8988T (cell line): ENCODE data around the gene SLC35F4.
"Not testable (repeated sequence)": the region's sequence is repeated elsewhere in the genome, so short reads cannot be mapped to it uniquely, and the experiment has no call there.

Experiments
- DNase-seq: peaks from one replicate; pipeline ENCODE4 v3.0.0; 2011

Gene SLC35F4

DNA sequence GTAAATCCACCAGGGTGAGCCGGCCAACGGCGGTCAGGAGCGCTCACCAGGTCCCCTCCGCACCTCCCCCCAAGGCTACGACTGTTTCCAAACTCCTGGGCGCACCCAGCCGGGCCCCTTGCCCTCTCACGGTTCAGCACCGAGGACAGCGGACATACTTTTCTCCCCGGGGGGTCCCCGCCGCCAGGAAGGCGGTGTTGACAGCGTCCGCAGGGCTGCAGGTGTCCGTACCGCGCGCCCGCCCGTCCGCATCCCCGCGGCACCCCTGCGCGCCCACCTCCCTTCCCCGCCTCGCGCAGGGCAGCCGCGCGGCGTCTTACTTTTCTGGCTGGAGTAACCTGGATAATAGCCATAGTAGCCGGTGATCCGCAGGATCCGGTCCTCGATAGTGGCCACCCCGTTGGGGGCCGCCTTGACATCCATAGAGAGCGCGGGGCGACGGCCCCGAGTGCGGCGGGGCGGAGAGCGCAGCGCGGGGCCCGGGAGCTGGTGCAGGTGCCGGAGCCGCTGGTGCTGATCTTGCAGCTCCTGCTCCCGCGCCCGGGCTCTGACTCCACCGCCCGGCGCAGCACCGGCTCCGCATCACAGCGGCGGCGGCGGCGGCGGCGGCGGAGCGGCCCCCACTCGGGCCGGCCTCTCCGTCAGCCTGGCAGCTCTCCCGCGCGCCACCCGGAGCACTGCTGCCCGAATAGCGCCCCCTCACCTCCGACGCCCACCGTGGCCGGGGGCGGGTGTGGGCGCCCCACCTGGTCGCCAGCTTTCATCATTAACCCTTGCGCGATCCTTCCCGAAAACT, at the start of gene SLC35F4:
TSS of gene SLC35F4 (minus strand) at position 690 of the 796 bp plus-strand sequence.
- DNase-seq = no peak

DNA sequence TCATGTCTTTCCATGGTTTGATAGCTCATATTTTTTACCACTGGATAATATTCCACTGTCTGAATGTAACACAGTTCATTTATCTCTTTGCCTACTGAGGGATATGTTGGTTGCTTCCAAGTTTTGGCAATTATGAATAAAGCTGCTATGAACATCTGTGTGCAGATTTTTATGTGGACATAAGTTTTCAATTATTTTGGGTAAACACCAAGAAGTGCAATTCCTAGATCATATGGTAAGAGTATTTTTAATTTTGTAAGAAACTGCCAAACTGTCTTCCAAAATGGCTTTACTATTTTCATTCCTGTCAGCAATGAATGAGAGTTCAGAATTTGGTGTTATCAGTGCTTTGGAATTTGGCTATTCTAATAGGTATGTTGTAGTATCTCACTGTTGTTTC, 43.7 kb upstream of the SLC35F4 start:
- DNase-seq = no peak

DNA sequence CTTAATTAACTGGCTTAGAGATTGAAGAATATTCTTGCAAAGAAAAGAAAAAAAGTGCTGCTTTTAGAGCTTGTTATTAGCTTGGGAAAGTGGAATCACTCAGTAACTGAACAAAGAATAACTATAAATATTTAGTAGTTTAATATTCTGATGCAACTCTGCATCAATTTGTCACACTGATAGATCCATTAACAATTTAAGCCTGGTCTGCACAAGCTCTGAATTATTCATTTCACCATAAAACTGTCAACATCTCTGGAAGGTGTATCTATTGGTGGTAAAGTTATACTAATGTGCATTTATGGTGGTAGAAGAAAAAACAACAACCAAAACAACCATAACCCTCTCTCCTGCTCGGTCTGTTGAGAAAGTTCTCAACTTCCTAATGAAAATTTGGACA, 38.1 kb upstream of the SLC35F4 start:
- DNase-seq = no peak

DNA sequence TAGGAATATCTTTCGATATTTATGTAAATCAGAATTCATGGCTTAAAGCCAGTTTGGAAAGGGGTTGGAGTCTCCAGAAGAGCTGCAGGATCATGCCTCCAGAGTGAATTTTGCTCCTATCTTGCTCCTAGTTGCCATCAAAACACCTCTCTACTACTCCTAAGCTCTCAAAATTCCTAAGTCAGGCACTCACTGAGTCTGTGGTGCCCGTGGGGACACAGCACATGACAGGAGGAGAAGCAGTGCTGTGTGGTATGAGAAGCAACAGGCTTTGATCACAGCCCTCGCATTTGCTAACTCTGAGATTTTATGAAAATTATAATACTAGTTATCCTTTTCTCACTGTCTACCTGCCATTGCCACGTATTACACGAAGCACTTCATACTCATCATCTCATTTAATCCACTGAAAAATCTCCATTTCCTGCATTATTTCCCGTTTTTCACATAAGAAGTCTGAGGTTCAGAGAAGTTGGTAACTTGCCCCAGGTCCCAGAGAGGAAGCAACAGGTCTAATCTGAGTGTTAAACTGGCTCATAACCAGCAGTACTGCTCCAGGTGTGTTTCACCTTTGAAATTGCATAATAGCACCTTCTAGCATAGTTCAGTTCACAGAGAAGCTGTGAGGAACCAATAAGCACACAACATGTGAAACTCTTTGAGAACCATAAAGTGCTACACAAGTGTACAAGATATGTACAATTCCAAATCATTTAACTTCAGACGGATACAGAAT, 33.1 kb upstream of the SLC35F4 start:
- no peak for DNase-seq

DNA sequence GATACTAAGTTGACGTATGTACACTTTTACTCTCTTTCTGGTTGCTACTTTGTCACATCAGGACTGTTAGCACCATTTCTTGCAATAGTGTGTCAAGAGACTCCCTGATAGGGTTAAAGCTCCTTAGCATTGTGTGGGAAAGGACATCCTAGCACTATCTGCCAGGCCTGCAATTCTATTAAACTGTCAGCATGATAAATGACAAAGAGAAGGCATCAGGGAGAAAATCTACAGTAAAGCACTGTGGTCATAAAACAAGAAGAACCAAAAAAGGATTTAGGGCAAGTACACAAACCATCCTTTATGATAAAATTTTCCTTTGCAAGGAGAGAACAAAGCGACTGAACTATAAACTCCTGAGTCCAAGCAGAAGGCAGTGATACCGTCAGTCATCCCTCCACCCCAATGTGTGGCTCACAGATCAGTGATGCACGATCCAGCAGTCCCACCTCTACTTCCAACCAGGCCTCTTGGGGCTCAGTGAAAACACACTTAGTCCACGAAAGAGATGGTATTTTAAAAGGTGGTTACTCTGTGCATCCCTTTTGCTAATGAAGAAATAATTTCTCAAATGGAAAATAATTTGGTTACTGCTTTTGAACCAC, 31.4 kb upstream of the SLC35F4 start:
- no peak for DNase-seq

DNA sequence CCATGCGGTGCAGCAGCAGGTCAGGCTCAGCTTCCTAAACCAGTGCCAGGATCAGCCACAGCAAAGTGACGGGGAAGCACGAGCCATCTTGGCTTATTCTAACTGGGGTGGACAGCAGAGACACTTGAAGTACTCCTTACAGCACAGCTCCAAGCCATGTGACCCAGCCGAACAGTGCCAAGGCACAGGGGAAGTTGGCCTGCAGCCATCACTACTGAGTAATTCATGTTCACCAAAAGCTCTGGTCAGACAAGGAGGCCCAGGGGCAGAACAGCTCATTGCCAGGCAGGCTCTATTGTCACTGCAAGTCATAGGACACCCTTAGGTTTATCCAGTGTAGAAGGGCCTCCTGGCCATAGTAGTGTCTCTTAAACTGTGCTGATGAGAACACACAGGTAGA, 23.4 kb upstream of the SLC35F4 start:
- DNase-seq = no peak

DNA sequence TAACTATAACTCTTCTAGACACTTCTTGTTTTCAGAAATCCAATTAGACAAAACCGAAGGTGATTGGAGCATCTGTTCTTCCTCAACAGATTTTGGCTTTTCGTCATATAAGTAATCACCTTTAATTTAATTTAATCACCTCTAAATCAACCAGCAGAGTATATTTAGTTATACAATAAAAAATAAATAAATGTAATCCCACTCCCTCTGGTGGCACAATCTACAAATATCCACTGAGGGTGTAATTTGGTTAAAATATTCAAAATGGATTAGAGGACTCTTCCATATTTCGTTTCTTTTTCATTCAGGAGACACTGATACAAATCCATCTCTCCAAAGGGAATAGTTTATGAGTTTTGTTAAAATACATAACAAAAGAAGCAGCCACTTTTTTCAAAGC, 18.3 kb upstream of the SLC35F4 start:
- DNase-seq = no peak

DNA sequence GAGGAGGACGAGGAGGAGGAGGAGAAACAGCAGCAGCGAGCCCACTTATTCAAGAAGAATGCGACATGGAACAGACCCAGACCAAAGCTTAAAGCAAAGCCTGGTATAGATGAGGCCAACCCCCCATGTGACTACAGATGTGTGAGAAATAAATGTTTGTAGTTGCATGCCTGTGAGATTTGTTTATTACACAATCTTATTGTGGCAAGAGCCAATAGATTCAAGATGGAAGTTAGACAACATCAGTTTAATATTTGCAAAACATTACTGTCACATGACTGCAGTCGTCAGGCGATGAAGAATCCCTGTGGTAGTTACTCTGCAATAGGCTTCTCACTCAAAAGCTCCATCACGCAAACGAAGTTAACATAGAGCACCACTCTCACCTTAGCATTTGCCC, 17.2 kb upstream of the SLC35F4 start:
- no peak for DNase-seq

DNA sequence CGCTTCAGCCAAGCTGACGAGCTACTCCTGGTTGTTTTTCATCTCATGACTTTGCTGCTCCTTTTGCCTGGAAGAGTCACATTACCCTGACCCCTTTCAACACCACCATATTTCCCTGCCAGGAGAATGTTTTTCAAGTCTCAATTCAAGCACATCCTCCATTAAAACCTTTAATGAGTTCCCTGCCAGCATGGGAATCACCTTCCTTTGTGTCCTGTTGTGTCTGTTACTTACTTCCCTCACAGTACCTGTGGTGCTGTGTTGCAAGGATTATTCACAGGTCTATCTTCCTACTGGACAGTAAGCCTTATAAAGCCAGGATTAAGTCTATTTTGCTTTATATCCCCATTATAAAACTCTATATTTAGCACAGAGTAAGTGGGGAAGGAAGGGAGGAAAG, 13.6 kb upstream of the SLC35F4 start:
- DNase-seq = no peak

DNA sequence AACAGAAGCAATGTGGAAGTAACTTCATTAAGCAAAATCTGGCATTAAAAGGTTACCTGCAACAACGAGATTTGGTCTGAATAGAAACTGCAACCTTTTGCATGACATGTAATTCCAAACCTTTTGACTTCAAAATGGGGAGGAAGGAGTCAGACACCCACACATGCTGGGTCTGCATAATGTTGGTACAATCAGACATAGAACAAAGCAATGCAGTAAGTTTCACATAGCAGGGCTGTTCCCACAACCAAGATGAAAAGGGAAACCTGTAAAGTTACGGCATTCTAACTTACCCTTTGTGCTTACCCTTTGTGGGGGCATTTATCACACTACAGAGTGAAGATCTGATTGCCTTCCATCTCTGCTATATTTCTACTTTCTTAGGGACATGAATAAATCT, 10.1 kb upstream of the SLC35F4 start:
- no peak for DNase-seq

DNA sequence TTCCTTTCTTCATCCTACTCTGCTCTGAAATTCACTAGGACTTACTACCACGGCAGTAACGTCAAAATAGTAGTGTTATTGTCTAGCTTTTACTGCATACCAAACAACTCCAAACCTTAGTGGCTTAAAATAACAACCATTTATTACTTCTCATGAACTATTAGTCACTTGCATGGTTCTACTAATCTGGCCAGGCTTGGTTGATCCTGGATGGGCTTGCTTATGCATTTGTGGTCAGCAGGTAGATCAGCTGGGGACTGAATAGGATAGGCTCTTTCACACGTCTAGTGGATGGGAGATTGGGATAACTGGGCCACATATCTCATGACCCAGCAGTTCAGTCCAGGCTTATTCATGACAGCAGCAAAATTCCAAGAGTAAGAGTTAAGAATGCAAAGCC, 9.4 kb upstream of the SLC35F4 start:
- no peak for DNase-seq

DNA sequence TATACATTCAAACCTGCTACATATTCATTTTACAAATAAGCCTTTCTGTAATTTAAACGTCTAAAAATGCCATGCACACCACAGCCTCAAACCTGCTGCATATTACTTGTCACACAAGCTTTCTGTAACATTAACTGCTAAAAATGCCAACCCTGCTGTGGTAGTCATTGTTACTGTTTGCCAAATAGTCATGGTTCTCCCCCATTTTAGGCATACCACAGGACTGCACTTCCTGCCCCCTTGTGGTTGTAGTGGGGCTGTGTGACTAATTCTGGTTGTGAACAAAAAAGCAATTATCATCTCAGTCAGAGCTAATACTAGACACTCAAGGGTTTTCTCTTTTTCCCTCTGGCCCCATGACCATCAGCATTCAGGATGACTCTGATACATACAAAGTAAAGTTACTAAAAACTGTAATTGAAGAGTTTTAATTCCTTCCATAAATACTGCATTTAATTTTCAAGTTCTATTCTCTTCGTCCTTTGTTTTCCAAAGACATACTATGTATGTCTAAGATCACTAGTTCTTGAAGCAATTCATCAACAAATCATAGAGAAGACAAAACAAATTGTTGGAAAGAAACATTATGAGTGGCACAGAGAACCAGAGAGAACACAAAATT, 5.7 kb upstream of the SLC35F4 start:
- no peak for DNase-seq

DNA sequence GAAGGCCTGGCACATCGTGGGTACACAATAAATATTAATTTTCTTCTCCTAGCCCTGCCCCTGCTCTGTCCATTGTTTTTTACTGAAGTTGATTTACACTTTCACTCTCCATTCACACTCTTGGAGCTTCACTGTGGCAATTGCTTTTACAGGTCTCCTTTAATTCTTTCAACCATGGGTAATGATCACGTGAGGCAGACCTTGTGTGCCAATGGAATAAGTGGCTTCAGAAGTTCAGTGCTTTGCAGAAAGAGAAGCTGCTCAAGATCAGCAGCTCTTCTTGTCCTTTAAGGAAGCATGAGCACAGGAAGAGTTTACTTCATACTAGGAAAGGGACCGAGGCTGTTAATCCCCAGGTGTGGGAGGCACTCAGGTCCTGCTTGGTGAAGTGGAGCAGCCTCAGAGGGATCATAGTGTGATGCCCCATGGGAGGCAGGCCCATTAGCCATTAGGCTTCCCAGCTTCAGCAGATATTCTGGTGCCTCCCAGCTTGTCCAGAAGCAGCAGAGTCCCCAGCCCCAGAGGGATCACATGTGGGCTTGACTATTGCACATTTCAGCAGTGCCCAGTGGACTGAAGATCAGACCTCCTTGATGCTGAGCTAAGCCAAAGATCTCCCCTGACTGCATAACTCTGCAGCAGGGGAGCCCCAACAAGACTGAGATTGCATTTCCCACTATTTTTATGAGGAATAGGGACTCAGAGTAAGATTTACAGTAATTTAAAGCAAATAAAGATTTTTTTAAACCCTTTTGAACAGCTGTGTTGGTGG, 5.0 kb upstream of the SLC35F4 start:
- no peak for DNase-seq

DNA sequence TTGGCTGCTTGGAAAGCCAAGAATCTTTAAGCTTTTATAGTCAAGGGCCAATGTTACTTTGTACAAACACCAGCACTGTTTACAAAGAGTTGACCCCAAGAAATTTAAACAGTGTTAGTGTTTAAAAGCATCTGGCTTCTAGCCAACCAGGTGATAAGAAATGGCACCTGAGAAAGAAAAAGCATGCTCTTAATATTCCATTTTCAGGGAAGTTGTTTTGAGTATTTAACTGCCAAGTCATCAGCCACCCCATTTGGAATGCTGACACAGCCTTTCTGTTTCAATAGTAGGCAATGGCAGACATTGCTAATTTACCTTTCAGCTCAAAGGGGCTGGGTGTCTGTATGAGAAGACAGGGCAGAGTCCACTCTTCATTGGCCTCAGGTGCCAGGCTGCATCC, 3.7 kb upstream of the SLC35F4 start:
- DNase-seq = no peak

DNA sequence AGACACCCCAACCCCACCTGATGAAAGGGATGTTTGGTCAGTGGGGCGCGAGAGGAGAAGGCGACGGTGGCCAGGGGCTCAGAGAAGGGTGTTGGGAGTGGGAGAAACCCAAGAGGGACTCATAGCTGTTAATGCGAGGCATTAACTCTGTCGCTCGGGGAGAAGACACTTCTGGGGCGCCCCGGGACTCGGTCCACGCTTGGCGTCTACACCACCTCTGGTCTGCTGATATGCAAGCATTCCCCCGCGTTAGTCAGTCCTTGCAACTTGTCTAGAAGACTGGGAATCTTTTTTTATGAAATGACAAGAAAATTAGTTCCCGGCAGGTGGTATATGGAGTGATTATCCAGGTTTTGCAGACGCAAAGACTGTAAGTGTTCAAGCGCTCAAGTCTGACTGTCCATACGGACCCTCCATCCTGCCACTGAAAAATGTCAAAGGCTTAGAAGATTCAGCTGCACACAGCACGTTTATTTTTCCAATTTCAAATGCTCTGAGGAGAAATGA, 360 bp upstream of the SLC35F4 start:
- no peak for DNase-seq

DNA sequence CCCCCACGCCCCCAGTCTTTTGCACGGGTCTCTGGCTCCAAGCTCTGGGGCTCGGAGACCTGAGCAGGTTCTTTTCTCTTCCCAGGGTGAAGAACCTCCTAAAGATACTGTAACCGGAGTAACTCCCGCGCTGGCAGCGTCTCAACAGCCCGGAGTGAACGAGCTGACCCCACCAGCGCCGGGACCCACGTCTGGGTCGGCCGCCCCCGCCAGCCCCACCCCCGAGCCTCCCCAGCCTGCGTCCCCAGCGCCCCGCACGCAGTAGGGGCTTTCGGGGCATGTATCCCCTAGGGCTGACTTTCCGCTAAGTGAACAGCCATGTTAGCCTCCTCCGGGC, 858 bp downstream of the SLC35F4 start:
- DNase-seq = no peak

DNA sequence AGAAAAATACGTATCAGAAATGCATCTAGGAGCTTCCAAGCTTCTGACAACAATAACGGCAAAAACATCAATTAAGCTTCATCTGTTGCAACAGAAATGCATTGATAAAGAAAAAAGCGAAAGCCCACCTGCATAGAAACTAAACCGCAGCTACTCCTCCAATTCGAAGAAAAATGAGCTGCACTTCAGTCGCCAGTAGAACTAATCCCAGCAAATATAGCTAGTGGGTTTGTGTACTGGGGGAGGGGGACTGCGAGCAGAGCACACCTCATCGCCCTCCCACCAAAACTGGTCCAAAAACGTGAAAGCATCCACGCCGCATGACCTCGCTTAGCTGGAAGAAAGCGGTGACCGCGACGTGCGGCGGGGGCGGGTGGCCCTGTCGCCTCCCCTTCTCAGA, 1.2 kb downstream of the SLC35F4 start:
- DNase-seq = no peak

DNA sequence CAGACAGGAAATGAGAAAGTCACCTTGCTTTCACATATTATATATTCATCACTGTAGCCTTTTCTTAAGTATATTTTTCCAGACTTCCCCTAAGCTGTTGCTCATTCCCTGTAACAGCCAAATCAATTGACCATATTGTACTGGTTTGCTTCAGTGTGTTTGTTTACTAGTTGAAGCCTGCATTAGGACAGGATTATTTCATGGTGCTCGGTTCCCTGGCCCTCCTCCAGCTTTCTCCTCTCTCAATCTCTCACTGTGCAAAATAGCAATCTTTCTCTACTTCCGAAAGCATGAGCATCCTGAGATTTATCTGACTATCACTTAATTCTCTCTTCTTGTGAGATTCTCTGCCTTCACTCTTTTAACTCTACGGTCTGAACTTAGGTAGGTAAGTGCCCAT, 2.4 kb downstream of the SLC35F4 start:
- no peak for DNase-seq

DNA sequence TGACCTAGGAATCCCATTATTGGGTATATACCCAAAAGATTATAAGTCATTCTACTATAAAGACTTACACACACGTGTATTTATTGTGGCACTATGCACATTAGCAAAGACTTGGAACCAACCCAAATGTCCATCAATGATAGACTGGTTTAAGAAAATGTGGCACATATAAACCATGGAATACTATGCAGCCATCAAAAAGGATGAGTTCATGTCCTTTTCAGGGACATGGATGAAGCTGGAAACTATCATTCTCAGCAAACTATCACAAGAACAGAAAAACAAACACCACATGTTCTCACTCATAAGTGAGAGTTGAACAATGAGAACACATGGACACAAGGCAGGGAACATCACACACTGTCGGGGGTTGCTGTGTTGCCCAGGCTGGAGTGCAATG, 10.2 kb downstream of the SLC35F4 start:
- not testable (repeated sequence) for DNase-seq

DNA sequence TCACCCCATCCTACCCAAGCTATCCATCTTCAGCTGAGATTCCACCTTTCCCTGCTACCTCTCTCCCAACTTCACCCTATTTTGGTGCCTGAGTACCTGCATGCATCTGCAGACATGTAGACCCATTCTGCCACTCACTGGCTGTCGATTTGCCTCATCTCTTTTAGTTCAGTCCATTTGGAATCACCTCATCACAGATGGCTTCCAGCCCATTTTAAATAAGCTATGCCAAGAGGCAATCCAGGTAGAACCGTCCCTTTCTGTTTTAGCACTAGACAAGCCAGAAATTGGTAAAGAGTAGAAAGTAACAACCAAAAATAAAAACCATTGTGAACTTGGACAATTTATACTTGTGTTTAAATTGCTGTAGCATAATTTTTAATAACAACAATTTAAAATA, 11.3 kb downstream of the SLC35F4 start:
- no peak for DNase-seq

DNA sequence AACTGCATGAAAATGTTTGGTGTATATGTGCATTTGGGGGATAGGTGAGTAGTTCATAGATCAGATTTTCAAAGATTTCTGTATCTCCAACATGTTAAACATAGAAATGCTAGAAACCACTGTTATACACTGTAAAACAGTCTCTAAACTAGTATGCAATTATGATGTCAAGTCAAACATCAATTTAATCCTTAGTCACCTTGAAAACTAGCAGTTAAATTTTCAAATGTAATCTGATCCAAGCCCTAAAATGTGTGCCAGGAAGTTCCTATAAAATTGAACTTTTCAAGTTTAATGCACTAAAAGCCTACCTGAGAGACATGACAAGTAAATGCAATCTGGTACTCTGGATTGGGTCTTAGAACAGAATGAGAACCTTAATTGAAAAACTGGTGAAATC, 14.5 kb downstream of the SLC35F4 start:
- DNase-seq = no peak

DNA sequence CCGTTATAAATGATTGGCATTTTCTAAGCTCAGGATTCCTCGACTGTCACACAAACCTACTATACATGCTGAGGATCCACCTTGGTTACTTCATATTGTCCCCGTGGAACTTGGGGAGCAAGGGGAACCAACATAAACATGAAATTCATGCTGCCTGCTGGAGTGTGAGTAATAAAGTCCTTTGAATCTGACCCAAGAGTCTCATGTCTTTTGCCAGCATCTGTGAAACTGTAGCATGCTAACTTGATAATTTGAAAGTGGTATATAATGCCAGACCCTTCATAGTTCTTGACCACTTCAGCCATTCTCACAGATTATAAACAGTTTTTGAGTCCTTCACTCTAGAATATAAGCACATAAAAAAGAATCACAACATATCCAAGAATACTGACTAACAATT, 17.1 kb downstream of the SLC35F4 start:
- no peak for DNase-seq

DNA sequence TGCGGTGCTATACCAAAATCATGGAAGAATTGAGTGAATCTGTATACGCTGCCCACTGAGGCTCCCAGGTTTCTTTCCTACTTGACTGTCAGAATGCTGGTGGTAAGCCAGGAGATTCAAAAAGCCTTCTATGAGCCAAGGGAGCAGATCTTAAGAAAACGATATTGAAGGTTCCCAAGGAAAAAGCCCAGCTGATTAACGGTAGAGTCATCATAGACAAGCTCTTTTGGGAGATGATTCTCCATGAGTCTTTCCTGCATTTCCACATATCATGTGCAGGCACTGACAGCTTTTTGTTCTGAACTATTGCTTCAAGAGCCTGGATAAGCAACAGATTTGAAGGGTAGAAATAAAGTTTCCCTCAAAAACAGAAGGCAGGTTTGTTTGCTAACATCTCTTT, 17.5 kb downstream of the SLC35F4 start:
- DNase-seq = no peak
